Mammary epithelial cell (primary cell): ENCODE data around the gene ERCC6L2.

Source experiments
- CTCF ChIP-seq, 2 donors: IDR thresholded peaks in 1 of 2; conservative IDR thresholded peaks in 1 of 2; 2 replicates each; pipeline ENCODE4 v1.5.1; 2011 to 2012; ENCODE audit warnings: inconsistent platforms in 2 of 2, low read length in 2 of 2, mild to moderate bottlenecking in 2 of 2, control low read depth in 1 of 2, low read depth in 1 of 2; ENCODE audit not compliant: insufficient read depth in 1 of 2; ENCODE audit errors: extremely low read depth in 1 of 2
- EZH2 ChIP-seq: IDR thresholded peaks from 2 replicates; pipeline ENCODE4 v1.6.1; 2012; ENCODE audit warnings: low read length, inconsistent platforms, borderline replicate concordance

- TF ChIP-seq CTCF (conservative IDR thresholded peaks at IDR 0.05 in 1 of 2, IDR thresholded peaks at IDR 0.05 in 1 of 2; ENCODE audit: extremely low read depth in 1 of 2, insufficient read depth in 1 of 2, low read depth in 1 of 2, low read length in 2 of 2) = no peak
- TF ChIP-seq EZH2 = no peak
These were observed 117.8 kb downstream of the ERCC6L2 start for GRCh38 chr9:95993337-95993736.
